Measurements from ENCODE around the gene PRDM5.

The PRDM5 gene

DNA sequence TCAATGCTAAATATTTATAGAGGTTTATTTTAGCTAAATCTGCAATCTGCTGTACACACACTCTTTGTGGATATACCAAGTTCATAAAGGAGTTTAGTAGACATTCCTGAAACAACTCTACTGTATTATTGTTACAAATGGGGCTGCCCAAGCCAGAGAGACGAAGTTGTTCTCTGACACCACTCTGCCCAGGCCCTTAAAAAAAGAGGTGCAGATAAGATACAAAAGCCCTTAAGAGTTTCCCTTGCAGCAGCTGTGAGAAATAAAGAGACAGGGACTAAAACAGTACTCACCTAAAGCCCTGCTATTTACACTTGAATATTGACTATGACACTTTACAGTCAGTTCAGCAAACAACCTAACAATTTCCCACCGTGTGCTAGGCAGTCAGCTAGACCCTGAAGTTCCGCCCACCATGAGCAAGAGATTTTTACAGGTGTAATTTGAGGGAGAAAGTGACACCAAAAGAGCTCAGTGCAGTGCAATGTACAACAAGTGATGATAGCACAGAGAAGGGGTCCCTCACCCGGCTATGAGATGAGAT, 191.7 kb downstream of the PRDM5 start:
- Histone ChIP-seq H3K9me2 (ENCODE audit: low read depth, low read length) (no peaks in the 10 kb centered on the region), H3K79me2 (ENCODE audit: insufficient read depth, low read length) (no peaks in the 10 kb centered on the region), H3K9ac (ENCODE audit: low read length) (no peak overlapping the region), H3F3A (ENCODE audit: insufficient read depth, low read length) (no peaks in the 10 kb centered on the region), H3K27me3 (ENCODE audit: insufficient read depth, low read length) (no peaks in the 10 kb centered on the region), H2AFZ (ENCODE audit: low read length) (no peak overlapping the region), H4K20me1 (ENCODE audit: insufficient read depth, low read length) (no peaks in the 10 kb centered on the region), H3K4me1 (ENCODE audit: insufficient read depth, low read length, severe bottlenecking) (peaks cover 71% of the 10 kb centered on the region), H3K36me3 (ENCODE audit: insufficient read depth, low read length) (no peaks in the 10 kb centered on the region), H3K4me3 (ENCODE audit: low read depth, low read length, poor library complexity, severe bottlenecking) (no peak overlapping the region), H3K9me3 (ENCODE audit: low read length) (no peaks in the 10 kb centered on the region), H3K4me2 (ENCODE audit: low read length) (no peak overlapping the region), H3K27ac (ENCODE audit: low read depth, low read length, poor library complexity, severe bottlenecking) (peak overlapping the region; percentile 33)
- TF ChIP-seq, protein P1, sequence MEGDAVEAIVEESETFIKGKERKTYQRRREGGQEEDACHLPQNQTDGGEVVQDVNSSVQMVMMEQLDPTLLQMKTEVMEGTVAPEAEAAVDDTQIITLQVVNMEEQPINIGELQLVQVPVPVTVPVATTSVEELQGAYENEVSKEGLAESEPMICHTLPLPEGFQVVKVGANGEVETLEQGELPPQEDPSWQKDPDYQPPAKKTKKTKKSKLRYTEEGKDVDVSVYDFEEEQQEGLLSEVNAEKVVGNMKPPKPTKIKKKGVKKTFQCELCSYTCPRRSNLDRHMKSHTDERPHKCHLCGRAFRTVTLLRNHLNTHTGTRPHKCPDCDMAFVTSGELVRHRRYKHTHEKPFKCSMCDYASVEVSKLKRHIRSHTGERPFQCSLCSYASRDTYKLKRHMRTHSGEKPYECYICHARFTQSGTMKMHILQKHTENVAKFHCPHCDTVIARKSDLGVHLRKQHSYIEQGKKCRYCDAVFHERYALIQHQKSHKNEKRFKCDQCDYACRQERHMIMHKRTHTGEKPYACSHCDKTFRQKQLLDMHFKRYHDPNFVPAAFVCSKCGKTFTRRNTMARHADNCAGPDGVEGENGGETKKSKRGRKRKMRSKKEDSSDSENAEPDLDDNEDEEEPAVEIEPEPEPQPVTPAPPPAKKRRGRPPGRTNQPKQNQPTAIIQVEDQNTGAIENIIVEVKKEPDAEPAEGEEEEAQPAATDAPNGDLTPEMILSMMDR (IDR thresholded peaks at IDR 0.05; ENCODE audit: low read length): no peak

- Histone ChIP-seq H3F3A (ENCODE audit: insufficient read depth, low read length) (no peaks in the 10 kb centered on the region), H3K79me2 (ENCODE audit: insufficient read depth, low read length) (no peaks in the 10 kb centered on the region), H2AFZ (ENCODE audit: low read length) (no peak overlapping the region), H3K4me3 (ENCODE audit: low read depth, low read length, poor library complexity, severe bottlenecking) (no peak overlapping the region), H3K4me1 (ENCODE audit: insufficient read depth, low read length, severe bottlenecking) (peaks cover 73% of the 10 kb centered on the region), H3K9me2 (ENCODE audit: low read depth, low read length) (no peaks in the 10 kb centered on the region), H3K27me3 (ENCODE audit: insufficient read depth, low read length) (no peaks in the 10 kb centered on the region), H4K20me1 (ENCODE audit: insufficient read depth, low read length) (no peaks in the 10 kb centered on the region), H3K36me3 (ENCODE audit: insufficient read depth, low read length) (no peaks in the 10 kb centered on the region), H3K27ac (ENCODE audit: low read depth, low read length, poor library complexity, severe bottlenecking) (no peak overlapping the region), H3K9ac (ENCODE audit: low read length) (no peak overlapping the region), H3K9me3 (ENCODE audit: low read length) (no peaks in the 10 kb centered on the region), H3K4me2 (ENCODE audit: low read length) (no peak overlapping the region)
- TF ChIP-seq EZH2 (IDR thresholded peaks at IDR 0.05; ENCODE audit: borderline replicate concordance, low read length): no peak
- TF ChIP-seq, protein P1 (IDR thresholded peaks at IDR 0.05; ENCODE audit: low read length): no peak
Measured at GRCh38 chr4:120728892-120729675, 193.4 kb downstream of the PRDM5 start.

DNA sequence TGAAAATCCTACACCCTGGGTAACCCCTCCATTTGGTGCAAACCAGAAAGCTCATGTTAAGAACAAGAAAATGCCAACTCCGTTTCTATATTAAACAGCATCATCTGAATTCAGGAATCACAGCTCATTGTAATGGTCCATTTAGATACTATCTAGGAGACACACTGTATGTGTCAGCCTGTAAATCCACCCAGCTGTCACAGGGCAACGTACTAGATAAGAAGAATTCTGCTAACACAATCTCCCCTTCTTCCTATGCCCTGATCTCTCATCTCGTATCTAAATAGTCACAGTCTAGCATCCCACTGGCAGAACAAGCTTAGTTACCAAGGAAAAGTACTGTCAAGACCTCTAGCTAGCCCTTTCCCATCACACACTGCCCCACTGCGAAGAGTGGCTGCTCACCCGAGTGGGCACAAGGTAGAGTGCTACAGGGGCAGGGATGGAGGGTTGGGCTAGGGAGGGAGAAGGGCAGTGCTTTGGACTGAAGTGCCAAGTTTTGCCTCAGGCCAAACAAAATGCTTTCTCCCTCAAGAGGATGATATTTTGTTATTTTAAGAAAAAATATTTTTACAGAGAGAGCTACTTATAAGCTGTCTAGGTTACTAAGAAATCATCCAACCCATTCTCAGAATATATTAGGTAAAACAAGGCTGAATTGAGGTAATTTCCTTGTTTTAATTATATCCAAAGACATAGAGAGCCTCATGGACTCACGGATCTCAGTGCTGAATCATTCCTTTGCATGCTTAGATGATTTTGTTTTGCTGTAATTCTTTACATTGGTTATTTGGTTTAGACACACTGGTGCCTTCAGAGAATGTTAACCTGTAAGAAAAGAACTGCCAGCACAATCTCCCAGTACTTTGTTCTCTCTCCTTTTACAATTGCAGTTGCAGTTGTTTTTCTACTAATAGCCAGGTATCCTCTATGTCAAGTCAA, 196.6 kb downstream of the PRDM5 start:
- Histone ChIP-seq H3K27me3 (ENCODE audit: insufficient read depth, low read length) (no peaks in the 10 kb centered on the region), H3K79me2 (ENCODE audit: insufficient read depth, low read length) (no peaks in the 10 kb centered on the region), H3K27ac (ENCODE audit: low read depth, low read length, poor library complexity, severe bottlenecking) (peak overlapping the region; percentile 80), H3K9ac (ENCODE audit: low read length) (no peak overlapping the region; the same call in 1 of the 2 replicates), H3K4me2 (ENCODE audit: low read length) (peak overlapping the region; percentile 1; the same call in 1 of the 2 replicates), H2AFZ (ENCODE audit: low read length) (no peak overlapping the region), H3K9me3 (ENCODE audit: low read length) (no peaks in the 10 kb centered on the region), H3K4me3 (ENCODE audit: low read depth, low read length, poor library complexity, severe bottlenecking) (no peak overlapping the region), H3F3A (ENCODE audit: insufficient read depth, low read length) (no peaks in the 10 kb centered on the region), H3K36me3 (ENCODE audit: insufficient read depth, low read length) (no peaks in the 10 kb centered on the region), H4K20me1 (ENCODE audit: insufficient read depth, low read length) (no peaks in the 10 kb centered on the region), H3K4me1 (ENCODE audit: insufficient read depth, low read length, severe bottlenecking) (peaks cover 88% of the 10 kb centered on the region), H3K9me2 (ENCODE audit: low read depth, low read length) (no peaks in the 10 kb centered on the region)
- TF ChIP-seq EZH2 (IDR thresholded peaks at IDR 0.05; ENCODE audit: borderline replicate concordance, low read length): no peak
- TF ChIP-seq, protein P1 (IDR thresholded peaks at IDR 0.05; ENCODE audit: low read length): no peak

Data from OCI-LY1 (cell line).